ENCODE measurements around the gene FIG4.

The FIG4 gene

GRCh38 chr6:109690737-109691621 lies at the start of gene FIG4, which contains the start of gene AK9:
Gene FIG4, plus strand, starts transcription at chr6:109691296. Its CDS starts 140 bp downstream, at chr6:109691436.
Gene AK9, minus strand, starts transcription at chr6:109691202. Its CDS starts 15,457 bp downstream, at chr6:109675745.
- TF ChIP-seq CTCF (IDR thresholded peaks at IDR 0.05): peak; percentile 37; the same call in 1 of the 2 replicates

GRCh38 chr6:109644131-109644530 lies 47.0 kb upstream of the FIG4 start:
- TF ChIP-seq CTCF (IDR thresholded peaks at IDR 0.05): no peak

- no peak for TF ChIP-seq CTCF (IDR thresholded peaks at IDR 0.05)
Observed at GRCh38 chr6:109653264-109653663, 37.8 kb upstream of the FIG4 start.

- no peak for TF ChIP-seq CTCF (IDR thresholded peaks at IDR 0.05)
Observed at GRCh38 chr6:109655761-109656262, 35.3 kb upstream of the FIG4 start.

GRCh38 chr6:109660526-109661320 lies 30.4 kb upstream of the FIG4 start:
- no peak for TF ChIP-seq CTCF (IDR thresholded peaks at IDR 0.05)

- no peak for TF ChIP-seq CTCF (IDR thresholded peaks at IDR 0.05)
Observed at GRCh38 chr6:109662192-109662591, 28.9 kb upstream of the FIG4 start.

GRCh38 chr6:109669811-109670210 lies 21.3 kb upstream of the FIG4 start:
- TF ChIP-seq CTCF (IDR thresholded peaks at IDR 0.05): no peak
